ENCODE data around the gene APCDD1L. TPM values are rescaled to one million over a fixed set of nuclear protein-coding genes. Genes with fewer than 3 reads are reported as not detected.

APCDD1L gene
- 0.09 and 31.3 TPM in 2 replicates for total RNA-seq

GRCh38 chr20:58515233-58516212, at the start of gene APCDD1L:
Gene APCDD1L, minus strand, starts transcription at chr20:58515399. Its CDS starts 692 bp downstream, at chr20:58514707.

Other genes with a start within 250 kb of the APCDD1L start
- gene RAB22A, start 205.7 kb downstream of the APCDD1L start, total RNA-seq = 10.2 and 11.7 TPM in 2 replicates
- gene VAPB, start 126.2 kb downstream of the APCDD1L start, total RNA-seq = 9.7 and 22.5 TPM in 2 replicates
- gene STX16, start 135.9 kb upstream of the APCDD1L start, total RNA-seq = 36.3 and 56.2 TPM in 2 replicates
- gene NPEPL1, start 177.4 kb upstream of the APCDD1L start, total RNA-seq = 23.3 and 36.9 TPM in 2 replicates

Data from endothelial cell of coronary artery (primary cell).